DOHH2 (cell line): ENCODE data around the gene PXDC1.

Experiments
- EZH2phosphoT487 ChIP-seq: fragments of 200-600 bp; sonication (generic); IDR thresholded peaks from 2 replicates; pipeline ENCODE4 v1.6.1; 2017; ENCODE audit warnings: borderline replicate concordance, mild to moderate bottlenecking, antibody characterized with exemption, low read length, moderate library complexity, mixed read lengths
- TF ChIP-seq, protein P1 (sequence below): fragments of 200-600 bp; sonication (generic); IDR thresholded peaks from one replicate; pipeline ENCODE4 v1.5.1; 2014; ENCODE audit warnings: antibody characterized with exemption, mild to moderate bottlenecking, low read depth, low read length; ENCODE audit not compliant: poor library complexity, severe bottlenecking

DNA sequence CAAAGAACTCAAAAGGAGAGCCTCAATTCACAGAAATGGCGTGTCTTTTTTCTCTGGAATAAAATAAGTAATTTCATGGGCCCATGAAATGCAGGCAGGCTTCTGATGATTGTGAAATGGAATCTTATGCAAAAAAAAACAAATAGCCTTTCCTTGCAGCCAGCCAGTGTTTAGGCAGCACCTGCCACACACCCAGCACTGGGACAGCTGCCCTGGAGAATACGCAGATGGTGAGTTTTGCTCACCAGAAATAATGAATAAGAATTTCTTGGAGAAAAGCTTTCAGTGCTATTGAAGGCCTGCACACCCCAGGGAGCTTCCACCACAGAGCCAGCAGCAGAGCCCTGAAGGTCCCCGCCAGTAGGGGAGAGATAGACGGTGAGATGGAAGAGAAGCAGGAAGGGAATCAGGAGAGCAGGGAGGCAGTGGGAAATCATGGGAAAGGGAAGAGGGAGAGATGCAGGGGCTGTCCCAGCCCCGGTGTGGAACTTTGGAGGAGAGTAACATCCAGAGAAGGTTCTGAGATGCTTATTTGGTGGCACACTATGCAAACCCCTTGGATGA is 54.9 kb downstream of the PXDC1 start:
- TF ChIP-seq, protein P1, sequence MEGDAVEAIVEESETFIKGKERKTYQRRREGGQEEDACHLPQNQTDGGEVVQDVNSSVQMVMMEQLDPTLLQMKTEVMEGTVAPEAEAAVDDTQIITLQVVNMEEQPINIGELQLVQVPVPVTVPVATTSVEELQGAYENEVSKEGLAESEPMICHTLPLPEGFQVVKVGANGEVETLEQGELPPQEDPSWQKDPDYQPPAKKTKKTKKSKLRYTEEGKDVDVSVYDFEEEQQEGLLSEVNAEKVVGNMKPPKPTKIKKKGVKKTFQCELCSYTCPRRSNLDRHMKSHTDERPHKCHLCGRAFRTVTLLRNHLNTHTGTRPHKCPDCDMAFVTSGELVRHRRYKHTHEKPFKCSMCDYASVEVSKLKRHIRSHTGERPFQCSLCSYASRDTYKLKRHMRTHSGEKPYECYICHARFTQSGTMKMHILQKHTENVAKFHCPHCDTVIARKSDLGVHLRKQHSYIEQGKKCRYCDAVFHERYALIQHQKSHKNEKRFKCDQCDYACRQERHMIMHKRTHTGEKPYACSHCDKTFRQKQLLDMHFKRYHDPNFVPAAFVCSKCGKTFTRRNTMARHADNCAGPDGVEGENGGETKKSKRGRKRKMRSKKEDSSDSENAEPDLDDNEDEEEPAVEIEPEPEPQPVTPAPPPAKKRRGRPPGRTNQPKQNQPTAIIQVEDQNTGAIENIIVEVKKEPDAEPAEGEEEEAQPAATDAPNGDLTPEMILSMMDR = no peak
- no peak for TF ChIP-seq EZH2phosphoT487
